GM12875 (cell line): ENCODE data around the gene TBCD.
A peak's percentile ranks its signal among the peaks of the same experiment; 100 is the strongest.

Experiments
- H3K4me3 ChIP-seq: one replicate; pipeline ENCODE4 v1.5.1; 2011; ENCODE audit warnings: low read depth, low read length, control low read depth
- TF ChIP-seq, protein P1 (sequence below): IDR thresholded peaks from 2 replicates; pipeline ENCODE4 v1.5.1; 2011; ENCODE audit warnings: low read depth, mild to moderate bottlenecking, control low read depth, inconsistent platforms, low read length, moderate library complexity, borderline replicate concordance; ENCODE audit not compliant: insufficient read depth

Gene TBCD

DNA sequence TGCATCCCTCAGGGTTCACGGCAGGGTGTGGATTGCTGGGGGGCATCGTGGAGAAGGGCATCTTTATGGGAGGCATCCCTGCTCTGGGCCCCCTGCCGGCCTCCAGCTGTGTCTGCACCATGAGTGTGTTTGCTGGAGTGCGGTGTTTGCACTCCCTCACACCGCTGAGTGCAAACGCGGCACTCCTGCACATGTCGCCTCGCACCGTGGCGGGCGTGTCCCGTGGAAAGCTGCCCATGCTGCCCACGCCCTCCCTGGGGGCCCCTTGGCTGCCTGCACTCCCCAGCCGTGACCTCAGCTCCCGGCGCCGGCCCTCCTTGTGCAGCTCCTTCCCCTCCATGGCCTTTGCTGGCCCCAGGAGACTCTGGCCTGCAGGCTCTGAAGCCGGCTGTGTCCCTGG is 162.5 kb downstream of the TBCD start:
- H3K4me3 ChIP-seq = no peak overlapping the region

DNA sequence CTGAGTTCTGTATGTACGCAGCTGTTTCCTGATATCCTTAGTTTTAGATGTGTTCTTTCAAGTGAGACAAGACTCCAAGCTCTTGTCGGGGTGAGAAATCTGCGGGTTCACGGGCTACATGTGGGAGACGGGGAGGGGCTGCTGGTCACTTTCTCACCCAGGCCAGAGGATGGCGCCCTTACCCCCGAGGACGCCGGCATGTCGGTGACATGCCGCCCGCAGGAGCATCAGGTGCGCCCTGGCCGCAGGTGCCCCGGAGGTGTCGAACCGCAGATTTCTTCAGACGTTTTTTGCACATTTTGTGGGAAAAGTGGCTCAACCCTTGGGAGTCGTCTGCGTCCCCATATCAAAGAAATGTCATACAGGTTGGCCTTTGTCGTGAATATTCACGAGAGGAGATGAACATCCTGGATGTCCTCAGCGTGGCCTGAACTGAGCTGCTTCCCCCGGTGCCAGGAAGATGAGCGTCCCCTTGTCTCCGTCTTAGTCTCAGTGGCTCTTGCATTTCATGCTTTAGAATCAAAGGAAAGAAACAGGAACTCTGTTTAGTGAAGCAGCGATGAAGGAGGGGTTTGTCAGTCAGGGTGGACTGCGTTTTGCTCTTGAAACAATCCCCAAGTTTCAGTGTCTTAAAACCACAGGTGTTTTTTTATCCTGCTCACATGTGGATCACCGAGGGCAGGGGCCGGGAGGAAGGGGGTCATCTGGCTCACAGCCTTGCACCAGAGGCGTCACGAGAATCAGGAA is 163.3 kb downstream of the TBCD start:
- TF ChIP-seq, protein P1, sequence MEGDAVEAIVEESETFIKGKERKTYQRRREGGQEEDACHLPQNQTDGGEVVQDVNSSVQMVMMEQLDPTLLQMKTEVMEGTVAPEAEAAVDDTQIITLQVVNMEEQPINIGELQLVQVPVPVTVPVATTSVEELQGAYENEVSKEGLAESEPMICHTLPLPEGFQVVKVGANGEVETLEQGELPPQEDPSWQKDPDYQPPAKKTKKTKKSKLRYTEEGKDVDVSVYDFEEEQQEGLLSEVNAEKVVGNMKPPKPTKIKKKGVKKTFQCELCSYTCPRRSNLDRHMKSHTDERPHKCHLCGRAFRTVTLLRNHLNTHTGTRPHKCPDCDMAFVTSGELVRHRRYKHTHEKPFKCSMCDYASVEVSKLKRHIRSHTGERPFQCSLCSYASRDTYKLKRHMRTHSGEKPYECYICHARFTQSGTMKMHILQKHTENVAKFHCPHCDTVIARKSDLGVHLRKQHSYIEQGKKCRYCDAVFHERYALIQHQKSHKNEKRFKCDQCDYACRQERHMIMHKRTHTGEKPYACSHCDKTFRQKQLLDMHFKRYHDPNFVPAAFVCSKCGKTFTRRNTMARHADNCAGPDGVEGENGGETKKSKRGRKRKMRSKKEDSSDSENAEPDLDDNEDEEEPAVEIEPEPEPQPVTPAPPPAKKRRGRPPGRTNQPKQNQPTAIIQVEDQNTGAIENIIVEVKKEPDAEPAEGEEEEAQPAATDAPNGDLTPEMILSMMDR = 0 out of 2 replicates have a peak, but pooled peaks have one; percentile 36
- no peak overlapping the region for H3K4me3 ChIP-seq

More for the DNA sequence above, 162.5 kb downstream of the TBCD start:
- TF ChIP-seq, protein P1 = peak; percentile 64

DNA sequence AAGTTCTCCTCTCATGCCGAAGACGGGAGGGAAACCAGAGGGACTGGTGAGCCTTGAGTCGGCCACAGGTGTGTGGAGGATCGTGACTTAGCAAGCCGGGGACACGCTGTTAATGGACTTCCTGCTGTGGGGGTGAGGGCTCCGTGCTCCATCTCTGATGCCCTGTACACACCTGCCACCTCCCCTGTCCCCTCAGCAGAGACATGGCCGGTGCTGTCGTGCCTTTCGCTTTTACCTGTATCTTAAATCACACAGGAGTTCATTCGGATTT is 163.8 kb downstream of the TBCD start:
- TF ChIP-seq, protein P1 = no peak
- no peak overlapping the region for H3K4me3 ChIP-seq

DNA sequence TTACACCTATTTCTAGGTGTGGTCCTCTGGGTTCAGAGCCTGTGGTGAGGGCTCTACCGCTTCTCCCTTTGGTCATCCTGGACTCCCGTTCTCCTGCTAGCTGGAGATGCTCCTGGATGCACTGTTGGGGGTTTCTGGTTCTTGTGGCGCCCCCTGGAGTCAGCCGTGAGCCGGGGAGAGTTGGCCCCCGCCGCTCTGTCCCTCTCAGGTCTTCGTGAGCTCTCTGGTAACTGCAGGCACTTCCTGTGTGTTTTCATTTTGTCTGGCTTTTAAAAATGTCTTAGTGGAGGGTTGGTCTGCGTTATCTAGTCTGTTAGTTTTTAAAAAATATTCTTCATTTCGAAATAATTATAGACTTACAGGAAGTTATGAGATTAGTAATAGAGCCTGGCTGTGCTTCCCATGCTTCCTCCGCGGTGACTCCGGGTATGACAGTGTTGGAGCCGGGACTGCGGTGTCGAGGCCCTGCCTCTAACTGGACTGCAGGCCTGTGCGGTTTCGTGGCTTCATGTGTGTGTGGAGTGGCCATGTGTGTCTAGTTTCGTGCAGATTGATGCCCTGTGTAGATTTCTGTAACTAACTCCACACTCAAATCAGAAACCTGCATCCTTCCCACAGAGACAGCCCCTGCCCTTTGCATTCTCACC is 166.0 kb downstream of the TBCD start:
- TF ChIP-seq, protein P1 = 0 out of 2 replicates have a peak, but pooled peaks have one; percentile 29
- no peak overlapping the region for H3K4me3 ChIP-seq

DNA sequence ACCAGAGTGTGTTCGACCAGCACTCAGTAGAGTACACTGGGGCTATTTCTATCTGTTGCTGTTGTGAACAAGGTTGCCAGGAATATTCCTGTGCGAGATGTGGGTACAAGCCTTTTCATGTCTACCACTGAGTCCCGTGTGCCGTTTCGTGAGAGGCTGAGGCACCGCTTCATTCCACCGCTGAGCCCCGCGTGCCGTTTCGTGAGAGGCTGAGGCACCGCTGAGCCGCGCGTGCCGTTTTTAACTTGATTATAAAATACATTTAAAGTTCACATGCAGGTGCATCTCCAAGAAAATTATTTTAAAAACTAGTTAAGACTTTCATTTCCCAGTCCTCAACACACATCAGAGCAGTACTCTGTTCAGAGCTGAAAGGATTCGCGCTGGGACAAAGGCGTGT is 166.6 kb downstream of the TBCD start:
- H3K4me3 ChIP-seq = no peak overlapping the region
- TF ChIP-seq, protein P1 = no peak

DNA sequence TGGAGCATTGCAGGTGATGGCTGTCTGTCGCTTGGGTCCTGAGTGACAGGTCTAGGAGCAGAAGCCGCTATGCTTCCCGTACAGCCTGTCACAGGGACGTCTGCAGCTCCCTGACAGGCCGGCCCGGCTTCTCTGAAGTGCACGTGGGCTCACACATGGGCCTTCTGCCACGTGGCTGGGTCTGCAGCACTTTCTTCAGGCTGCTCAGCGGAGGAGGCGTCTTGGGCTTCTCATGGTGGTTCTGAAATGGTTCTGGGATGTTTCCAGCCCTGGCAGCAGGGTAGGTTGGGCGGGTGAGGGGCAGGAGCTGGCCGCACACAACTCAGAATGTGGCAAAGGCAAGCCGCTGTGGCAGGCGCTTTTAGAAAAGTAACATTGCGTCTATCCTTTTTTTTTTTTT is 168.3 kb downstream of the TBCD start:
- TF ChIP-seq, protein P1 = no peak

DNA sequence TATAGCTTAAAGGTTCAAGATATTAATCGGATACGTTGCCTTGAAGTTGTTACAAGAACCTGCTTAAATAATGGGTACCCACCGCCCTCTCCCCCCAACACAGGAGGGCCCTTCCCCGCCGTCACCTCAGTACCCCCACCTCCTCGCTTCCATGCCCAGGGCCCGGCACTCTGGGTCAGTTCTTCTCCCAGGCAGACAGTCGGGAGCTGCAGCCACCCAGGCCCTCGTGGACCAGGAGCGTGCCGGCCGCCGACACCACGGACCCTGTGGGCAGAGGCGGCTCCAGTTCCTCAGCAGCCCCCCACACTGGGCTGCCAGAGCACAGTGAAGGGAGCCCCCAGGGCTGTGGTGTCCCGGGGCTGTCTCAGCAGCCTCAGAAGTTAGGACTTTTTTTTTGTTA is 168.8 kb downstream of the TBCD start:
- TF ChIP-seq, protein P1 = no peak

More for the DNA sequence above, 168.3 kb downstream of the TBCD start:
- no peak overlapping the region for H3K4me3 ChIP-seq

More for the DNA sequence above, 168.8 kb downstream of the TBCD start:
- no peak overlapping the region for H3K4me3 ChIP-seq
